ENCODE results near the gene GRAMD2A.
A peak's percentile ranks its signal among the peaks of the same experiment; 100 is the strongest.

GRAMD2A gene

DNA sequence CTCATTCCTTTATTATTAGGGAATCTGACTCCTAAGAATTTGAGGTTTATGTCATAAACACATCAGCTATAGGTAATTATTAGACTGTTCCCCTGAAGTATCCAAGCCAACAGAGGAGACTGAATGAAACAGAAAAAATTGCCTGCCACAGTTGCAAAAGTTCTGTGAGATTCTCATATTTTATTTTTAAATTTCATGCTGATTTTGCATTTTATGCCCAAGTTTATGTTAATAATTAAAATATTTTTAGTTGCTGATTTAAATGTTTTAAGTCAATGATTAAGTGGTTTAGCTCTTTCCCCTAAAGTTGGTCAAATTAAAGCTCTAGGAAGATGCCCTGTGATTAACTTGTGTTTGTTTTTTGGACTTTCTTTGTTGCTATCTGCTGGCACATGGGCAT lies 69.2 kb downstream of the GRAMD2A start:
- DNase-seq: no peak

GRCh38 chr15:72127724-72128322 lies 69.8 kb downstream of the GRAMD2A start:
- no peak for DNase-seq

GRCh38 chr15:72124218-72124617 lies 73.4 kb downstream of the GRAMD2A start:
- DNase-seq: no peak

DNA sequence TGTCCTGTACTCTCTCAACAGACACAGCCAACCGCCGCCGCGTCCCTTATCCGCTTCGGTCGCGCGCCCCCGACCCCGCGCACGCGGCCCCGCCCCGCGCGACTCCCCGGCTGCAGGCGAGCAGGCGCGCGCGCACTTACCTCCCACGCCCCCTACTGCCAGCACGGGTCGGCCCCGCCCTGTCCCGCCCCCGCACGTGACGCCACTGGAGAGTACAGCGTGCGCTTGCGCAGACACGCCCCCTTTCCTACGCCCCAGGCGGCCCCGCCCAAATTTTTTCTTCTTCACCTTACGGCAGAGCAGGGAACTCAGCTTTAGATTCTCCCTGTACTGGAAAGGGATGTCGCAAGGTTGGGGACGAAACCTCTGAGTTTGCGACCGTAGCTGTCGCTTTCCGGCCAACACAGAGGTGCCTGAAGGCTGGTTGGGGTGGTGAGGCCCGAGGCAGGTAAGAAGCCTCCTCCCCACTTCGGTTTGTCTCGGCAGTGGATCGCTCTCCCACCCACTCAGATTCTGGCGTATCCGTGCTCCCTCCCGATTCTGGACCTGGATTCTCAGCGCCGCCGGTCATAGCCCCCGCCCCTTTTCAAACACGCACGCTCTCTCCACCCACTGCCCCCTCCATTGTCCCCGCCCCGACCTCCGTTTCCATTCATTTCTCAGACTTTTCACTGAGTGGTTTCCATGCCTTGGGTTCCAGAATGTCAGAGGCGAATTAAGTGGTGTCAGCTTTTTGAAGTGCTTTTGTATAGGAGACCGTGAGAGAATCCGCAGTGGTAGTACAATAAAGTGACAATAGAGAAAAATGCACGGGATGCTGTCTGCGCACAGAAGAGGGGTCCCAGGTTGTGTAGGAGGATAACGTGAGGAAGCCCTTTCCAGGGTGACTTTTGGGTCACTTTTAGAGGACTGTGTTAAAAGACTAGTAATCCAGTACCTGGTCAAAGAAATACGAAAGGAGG lies 79.3 kb downstream of the GRAMD2A start, which contains the start of the genes MYO9A and SENP8:
TSS of gene MYO9A (minus strand) at position 134 of the 962 bp plus-strand sequence. CDS start 71,587 bp downstream, outside the sequence.
TSS of gene SENP8 (plus strand) at position 387 of the 962 bp plus-strand sequence. CDS start 21,221 bp downstream, outside the sequence.
- peak; percentile 98 for DNase-seq

GRCh38 chr15:72117486-72118016 lies 80.0 kb downstream of the GRAMD2A start:
- DNase-seq: peak; percentile 66

DNA sequence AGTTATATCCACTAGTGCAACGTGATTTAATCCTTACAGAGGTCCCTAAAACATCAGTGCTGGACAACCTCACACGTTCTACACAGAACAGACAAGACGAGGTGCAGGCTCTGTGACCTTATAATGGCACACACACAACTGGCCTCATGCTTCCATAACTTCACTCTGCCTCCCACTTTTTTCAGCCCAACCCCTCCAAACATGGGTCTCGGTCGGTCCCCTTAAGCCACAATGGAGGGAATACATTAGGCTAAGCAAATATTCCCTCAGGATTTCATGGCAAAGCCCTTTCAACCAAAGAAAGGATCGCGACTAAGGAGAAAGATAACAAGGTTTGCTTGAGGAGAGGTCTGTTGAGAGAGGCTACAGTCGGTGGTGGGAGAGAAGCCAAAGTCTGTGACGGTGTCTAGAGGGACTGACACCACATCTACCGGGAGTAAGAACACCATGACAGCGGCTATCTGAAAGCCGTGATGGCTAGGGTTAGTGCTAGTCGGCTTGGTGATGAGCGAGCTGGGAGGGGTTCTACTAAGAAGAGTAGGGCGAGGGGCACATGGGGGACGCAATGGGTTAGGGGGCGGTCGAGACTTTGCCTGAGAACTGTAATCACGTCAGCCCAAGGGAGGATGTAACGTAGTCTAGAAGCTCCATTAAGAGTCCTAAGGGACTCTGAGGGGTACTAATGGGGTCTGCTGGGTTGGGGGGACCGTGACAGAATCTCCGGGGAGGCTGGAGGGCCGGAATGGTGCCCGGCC lies 80.7 kb downstream of the GRAMD2A start:
- peak; percentile 21 for DNase-seq

GRCh38 chr15:72113347-72114031 lies 84.1 kb downstream of the GRAMD2A start:
- no peak for DNase-seq

DNA sequence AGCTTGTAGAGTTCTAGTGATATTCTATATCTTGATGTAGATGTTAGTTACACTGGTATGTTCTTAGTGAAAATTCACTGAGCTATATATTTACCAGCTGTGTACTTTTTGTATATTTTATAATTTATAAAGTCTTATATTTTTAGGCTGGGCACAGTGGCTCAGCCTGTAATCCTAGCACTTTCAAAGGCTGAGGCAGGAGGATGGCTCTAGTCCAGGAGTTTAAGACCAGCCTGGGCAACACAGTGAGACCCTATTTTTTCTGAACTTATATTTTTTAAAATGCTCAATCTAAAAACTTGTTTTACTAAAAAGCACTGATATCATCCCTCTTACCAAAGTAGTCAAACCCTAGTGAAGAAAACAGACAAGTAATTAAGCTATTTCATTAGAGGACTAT lies 84.8 kb downstream of the GRAMD2A start:
- no peak for DNase-seq

GRCh38 chr15:72112116-72112515 lies 85.5 kb downstream of the GRAMD2A start:
- DNase-seq: no peak

- DNase-seq: no peak
Measured at GRCh38 chr15:72110355-72110754, 87.2 kb downstream of the GRAMD2A start.

All from CD4-positive, alpha-beta T cell treated with Interleukin-6 for 4 hours (primary cell).